ENCODE data around the gene OTOG. TPM values are rescaled to one million over a fixed set of nuclear protein-coding genes. Genes with fewer than 3 reads are reported as not detected.

The OTOG gene
- total and polyA plus RNA-seq, 4 experiments from 2014 or later, result not detected

DNA sequence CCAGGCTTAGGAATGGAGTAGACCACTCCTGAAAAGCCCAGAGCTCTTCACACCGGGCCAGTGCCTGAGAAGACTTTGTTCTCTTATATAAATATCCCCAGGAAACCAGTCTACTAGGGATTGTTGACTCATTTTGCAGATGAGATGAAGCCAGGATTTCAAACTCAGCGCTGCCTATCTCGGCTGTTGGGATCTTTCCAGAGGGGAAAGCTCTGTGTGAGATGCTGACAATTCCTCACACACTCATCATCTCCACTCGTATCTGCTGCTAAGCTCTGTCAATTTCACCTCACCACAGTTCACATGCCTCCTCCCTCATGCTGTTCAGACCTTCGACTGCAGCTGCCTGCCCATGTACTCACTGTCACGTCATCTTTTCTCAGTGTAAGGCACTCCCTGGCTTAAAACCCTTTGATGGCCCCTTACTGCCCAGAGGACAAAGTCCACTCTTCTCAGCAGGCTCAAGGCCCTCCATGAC is 15.4 kb upstream of the OTOG start:
- CTCF ChIA-PET (ENCODE audit: partially characterized antibody), result interaction anchor here (2.4 kb wide), 1 partner anchor 148 kb away, joined by 6 read pairs; no protein-coding TSS in a partner anchor
- H3K4me3 ChIP-seq (ENCODE audit: low read length in 2 of 2), result no peak overlapping the region

DNA sequence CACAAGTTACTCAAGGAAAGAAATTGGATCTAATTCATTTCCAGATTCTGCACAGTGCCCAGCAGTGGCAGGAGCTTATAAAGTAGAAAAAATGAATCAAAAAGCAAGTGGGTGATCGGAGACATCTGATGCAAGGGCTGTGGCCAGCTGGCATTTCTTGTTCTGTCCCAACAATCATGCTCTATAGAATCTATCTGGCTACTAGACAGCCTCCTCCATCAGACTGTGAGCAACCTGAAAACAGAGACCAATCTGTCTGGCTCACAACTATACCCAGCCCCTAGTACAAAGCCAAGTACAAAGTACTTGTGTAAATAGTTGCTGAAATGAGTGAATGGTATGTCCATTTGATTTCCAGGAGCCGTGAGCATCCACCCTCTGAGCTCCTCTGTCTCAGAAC is 14.3 kb upstream of the OTOG start:
- no peaks in the 10 kb centered on the region for H3K9me3 ChIP-seq (ENCODE audit: control insufficient read depth in 1 of 2, low read length in 2 of 2)
- H3K27me3 ChIP-seq (ENCODE audit: insufficient read depth, low read length), result no peaks in the 10 kb centered on the region
- no peaks in the 10 kb centered on the region for H3K36me3 ChIP-seq (ENCODE audit: insufficient read depth, low read length)
- intact Hi-C loops (cut with micrococcal nuclease), result no loop called here
- DNase-seq, result no peak
- Mint-ChIP-seq H3K9me3 (no peaks in the 10 kb centered on the region), H3K36me3 (no peaks in the 10 kb centered on the region), H3K4me3 (no peak overlapping the region), H3K27me3 (peaks cover 0 to 5% of the 10 kb centered on the region in 2 donors), H3K27ac (no peak overlapping the region), H3K4me1 (no peaks in the 10 kb centered on the region)
- no peaks in the 10 kb centered on the region for H3K4me1 ChIP-seq (ENCODE audit: insufficient read depth, low read length)
- ChIA-PET CTCF (ENCODE audit: partially characterized antibody) (interaction anchor here (2.2 to 2.4 kb wide), 2 partner anchors 10 to 149 kb away, joined by 6 read pairs; no protein-coding TSS in a partner anchor), POLR2A (ENCODE audit: partially characterized antibody) (no interaction called here)
- no peak overlapping the region for H3K27ac ChIP-seq (ENCODE audit: low read depth, low read length)
- no peak overlapping the region for H3K4me3 ChIP-seq (ENCODE audit: low read length in 2 of 2)

More for the DNA sequence above, 15.4 kb upstream of the OTOG start:
- intact Hi-C loops (cut with micrococcal nuclease), result no loop called here
- no peaks in the 10 kb centered on the region for H3K9me3 ChIP-seq (ENCODE audit: control insufficient read depth in 1 of 2, low read length in 2 of 2)
- no peaks in the 10 kb centered on the region for H3K36me3 Mint-ChIP-seq
- POLR2A ChIA-PET (ENCODE audit: partially characterized antibody), result no interaction called here
- no peaks in the 10 kb centered on the region for H3K36me3 ChIP-seq (ENCODE audit: insufficient read depth, low read length)
- H3K27me3 Mint-ChIP-seq, result peaks cover 0 to 5% of the 10 kb centered on the region in 2 donors
- no peaks in the 10 kb centered on the region for H3K4me1 ChIP-seq (ENCODE audit: insufficient read depth, low read length)
- no peaks in the 10 kb centered on the region for H3K4me1 Mint-ChIP-seq
- no peak overlapping the region for H3K4me3 Mint-ChIP-seq
- DNase-seq, result no peak
- H3K27ac ChIP-seq (ENCODE audit: low read depth, low read length), result no peak overlapping the region
- H3K27me3 ChIP-seq (ENCODE audit: insufficient read depth, low read length), result no peaks in the 10 kb centered on the region
- no peaks in the 10 kb centered on the region for H3K9me3 Mint-ChIP-seq
- H3K27ac Mint-ChIP-seq, result no peak overlapping the region

DNA sequence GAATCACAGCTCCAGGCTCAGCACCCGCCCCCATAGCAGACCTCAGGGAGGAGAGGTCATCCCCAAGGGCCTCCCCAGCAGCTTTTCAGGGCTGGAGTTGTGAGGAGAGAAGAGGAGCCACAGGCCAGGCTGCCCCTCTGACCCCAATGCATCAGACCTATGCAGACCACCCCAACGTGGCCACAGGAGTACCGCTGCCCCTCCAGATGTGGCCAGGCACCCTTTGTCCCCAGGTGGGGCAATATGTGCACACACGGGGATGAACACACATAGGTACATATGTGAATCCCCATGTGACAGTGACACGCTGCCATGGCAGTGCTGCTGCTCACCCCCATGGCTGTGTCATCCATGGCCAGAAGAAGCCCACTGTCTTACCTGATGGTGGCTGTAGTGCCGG is 13.7 kb upstream of the OTOG start:
- Mint-ChIP-seq H3K27ac (no peak overlapping the region), H3K27me3 (peaks cover 0 to 5% of the 10 kb centered on the region in 2 donors), H3K36me3 (no peaks in the 10 kb centered on the region), H3K4me3 (no peak overlapping the region), H3K9me3 (no peaks in the 10 kb centered on the region), H3K4me1 (no peaks in the 10 kb centered on the region)
- Histone ChIP-seq H3K36me3 (ENCODE audit: insufficient read depth, low read length) (no peaks in the 10 kb centered on the region), H3K27ac (ENCODE audit: low read depth, low read length) (no peak overlapping the region), H3K27me3 (ENCODE audit: insufficient read depth, low read length) (no peaks in the 10 kb centered on the region), H3K9me3 (ENCODE audit: control insufficient read depth in 1 of 2, low read length in 2 of 2) (no peaks in the 10 kb centered on the region), H3K4me1 (ENCODE audit: insufficient read depth, low read length) (no peaks in the 10 kb centered on the region), H3K4me3 (ENCODE audit: low read length in 2 of 2) (no peak overlapping the region)
- CTCF ChIA-PET (ENCODE audit: partially characterized antibody), result interaction anchor here (2.2 kb wide), 1 partner anchor 9 kb away, joined by 6 read pairs; no protein-coding TSS in a partner anchor
- intact Hi-C loops (cut with micrococcal nuclease), result no loop called here
- no peak for DNase-seq
- POLR2A ChIA-PET (ENCODE audit: partially characterized antibody), result no interaction called here

DNA sequence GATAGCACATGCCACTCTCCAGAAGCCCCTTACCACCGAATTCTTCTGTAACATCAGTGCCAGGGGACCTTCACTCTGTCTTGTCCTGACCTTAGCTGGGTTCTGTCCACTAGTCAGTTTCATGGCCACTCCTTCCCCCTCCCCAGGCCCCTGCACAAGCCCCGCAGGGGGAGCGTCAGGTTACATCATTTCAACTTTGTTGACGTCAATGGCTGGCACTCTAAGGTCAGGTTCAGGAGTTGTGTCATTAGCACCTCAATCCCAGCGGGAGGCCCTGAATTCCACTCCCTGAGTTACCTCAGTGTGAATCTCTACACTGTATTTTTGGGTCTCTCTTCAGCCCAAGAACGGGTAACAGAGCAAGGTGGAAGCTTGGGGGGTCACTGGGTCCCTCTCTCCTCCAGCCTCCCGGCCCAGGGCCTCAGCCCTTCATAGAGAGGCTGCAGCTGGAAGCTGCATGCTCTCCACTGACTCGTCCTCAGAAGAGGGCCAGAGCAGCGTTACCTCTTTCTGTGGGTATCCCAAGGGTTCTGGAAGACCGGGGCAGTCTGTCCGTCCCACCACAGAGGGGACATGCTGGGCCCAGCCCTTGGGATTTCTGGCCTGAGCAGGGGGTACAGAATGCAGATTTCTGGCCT is 13.2 kb upstream of the OTOG start:
- no peaks in the 10 kb centered on the region for H3K36me3 ChIP-seq (ENCODE audit: insufficient read depth, low read length)
- no peaks in the 10 kb centered on the region for H3K36me3 Mint-ChIP-seq
- H3K4me3 ChIP-seq (ENCODE audit: low read length in 2 of 2), result no peak overlapping the region
- H3K27me3 Mint-ChIP-seq, result peaks cover 0 to 5% of the 10 kb centered on the region in 2 donors
- POLR2A ChIA-PET (ENCODE audit: partially characterized antibody), result no interaction called here
- H3K27me3 ChIP-seq (ENCODE audit: insufficient read depth, low read length), result no peaks in the 10 kb centered on the region
- DNase-seq, result no peak
- H3K9me3 ChIP-seq (ENCODE audit: control insufficient read depth in 1 of 2, low read length in 2 of 2), result no peaks in the 10 kb centered on the region
- intact Hi-C loops (cut with micrococcal nuclease), result no loop called here
- no peak overlapping the region for H3K4me3 Mint-ChIP-seq
- H3K27ac ChIP-seq (ENCODE audit: low read depth, low read length), result no peak overlapping the region
- no peaks in the 10 kb centered on the region for H3K9me3 Mint-ChIP-seq
- CTCF ChIA-PET (ENCODE audit: partially characterized antibody), result interaction anchor here (2.2 kb wide), 1 partner anchor 9 kb away, joined by 6 read pairs; no protein-coding TSS in a partner anchor
- H3K4me1 ChIP-seq (ENCODE audit: insufficient read depth, low read length), result no peaks in the 10 kb centered on the region
- no peaks in the 10 kb centered on the region for H3K4me1 Mint-ChIP-seq
- H3K27ac Mint-ChIP-seq, result no peak overlapping the region

DNA sequence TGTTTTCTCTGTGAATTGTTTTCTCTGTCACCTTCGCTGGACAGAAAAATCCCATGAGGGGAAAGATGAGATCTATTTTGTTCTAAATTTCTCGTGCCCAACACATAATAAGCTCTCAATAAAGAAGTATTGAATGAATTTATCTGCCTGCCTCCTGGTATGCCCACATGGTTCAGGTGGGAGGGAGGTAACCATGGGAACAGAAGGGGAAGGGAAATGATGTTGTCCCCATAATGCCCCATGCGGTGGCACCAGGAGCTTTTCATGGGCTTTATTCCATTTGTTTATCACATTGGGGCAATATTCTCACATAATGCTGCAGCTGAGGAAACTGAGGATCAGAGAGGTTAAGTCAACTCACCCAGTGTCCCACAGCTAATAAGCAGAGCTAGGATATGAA is 11.6 kb upstream of the OTOG start:
- H3K27ac ChIP-seq (ENCODE audit: low read depth, low read length), result no peak overlapping the region
- intact Hi-C loops (cut with micrococcal nuclease), result no loop called here
- H3K9me3 Mint-ChIP-seq, result no peaks in the 10 kb centered on the region
- H3K27me3 Mint-ChIP-seq, result peaks cover 0 to 2% of the 10 kb centered on the region in 2 donors
- POLR2A ChIA-PET (ENCODE audit: partially characterized antibody), result no interaction called here
- no peak overlapping the region for H3K4me3 Mint-ChIP-seq
- H3K36me3 Mint-ChIP-seq, result no peaks in the 10 kb centered on the region
- no peak for DNase-seq
- H3K27ac Mint-ChIP-seq, result no peak overlapping the region
- H3K27me3 ChIP-seq (ENCODE audit: insufficient read depth, low read length), result no peaks in the 10 kb centered on the region
- H3K36me3 ChIP-seq (ENCODE audit: insufficient read depth, low read length), result no peaks in the 10 kb centered on the region
- no peaks in the 10 kb centered on the region for H3K4me1 ChIP-seq (ENCODE audit: insufficient read depth, low read length)
- no peaks in the 10 kb centered on the region for H3K9me3 ChIP-seq (ENCODE audit: control insufficient read depth in 1 of 2, low read length in 2 of 2)
- CTCF ChIA-PET (ENCODE audit: partially characterized antibody), result no interaction called here
- H3K4me3 ChIP-seq (ENCODE audit: low read length in 2 of 2), result no peak overlapping the region
- H3K4me1 Mint-ChIP-seq, result no peaks in the 10 kb centered on the region

DNA sequence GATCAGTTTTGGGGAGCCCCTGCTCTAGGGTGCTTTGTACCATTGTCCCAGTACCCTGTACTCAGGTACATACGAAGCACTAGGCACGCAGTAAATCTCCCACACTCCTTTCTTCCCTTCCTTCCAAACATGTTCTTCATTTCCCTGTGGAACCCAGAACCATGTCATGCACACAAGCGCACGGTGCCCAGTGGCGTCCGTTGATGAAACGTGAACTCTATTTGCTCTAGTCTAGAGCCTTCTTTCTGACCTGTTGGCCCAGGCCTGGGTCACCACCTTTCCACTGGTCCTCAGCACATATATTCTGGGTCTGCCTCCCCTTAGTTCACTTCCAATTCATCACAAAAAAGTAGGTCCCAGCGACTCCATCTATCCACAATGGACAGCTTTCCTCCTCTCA is 9.8 kb upstream of the OTOG start:
- no peak overlapping the region for H3K4me3 ChIP-seq (ENCODE audit: low read length in 2 of 2)
- no peaks in the 10 kb centered on the region for H3K36me3 ChIP-seq (ENCODE audit: insufficient read depth, low read length)
- Mint-ChIP-seq H3K27ac (no peak overlapping the region), H3K36me3 (no peaks in the 10 kb centered on the region), H3K4me1 (no peaks in the 10 kb centered on the region), H3K4me3 (no peak overlapping the region), H3K27me3 (peaks cover 0 to under 1% of the 10 kb centered on the region in 2 donors), H3K9me3 (no peaks in the 10 kb centered on the region)
- CTCF ChIA-PET (ENCODE audit: partially characterized antibody), result interaction anchor here (1.6 kb wide), 1 partner anchor 9 kb away, joined by 11 read pairs; no protein-coding TSS in a partner anchor
- H3K27ac ChIP-seq (ENCODE audit: low read depth, low read length), result no peak overlapping the region
- DNase-seq, result no peak
- H3K9me3 ChIP-seq (ENCODE audit: control insufficient read depth in 1 of 2, low read length in 2 of 2), result no peaks in the 10 kb centered on the region
- no peaks in the 10 kb centered on the region for H3K27me3 ChIP-seq (ENCODE audit: insufficient read depth, low read length)
- POLR2A ChIA-PET (ENCODE audit: partially characterized antibody), result no interaction called here
- intact Hi-C loops (cut with micrococcal nuclease), result no loop called here
- no peaks in the 10 kb centered on the region for H3K4me1 ChIP-seq (ENCODE audit: insufficient read depth, low read length)

DNA sequence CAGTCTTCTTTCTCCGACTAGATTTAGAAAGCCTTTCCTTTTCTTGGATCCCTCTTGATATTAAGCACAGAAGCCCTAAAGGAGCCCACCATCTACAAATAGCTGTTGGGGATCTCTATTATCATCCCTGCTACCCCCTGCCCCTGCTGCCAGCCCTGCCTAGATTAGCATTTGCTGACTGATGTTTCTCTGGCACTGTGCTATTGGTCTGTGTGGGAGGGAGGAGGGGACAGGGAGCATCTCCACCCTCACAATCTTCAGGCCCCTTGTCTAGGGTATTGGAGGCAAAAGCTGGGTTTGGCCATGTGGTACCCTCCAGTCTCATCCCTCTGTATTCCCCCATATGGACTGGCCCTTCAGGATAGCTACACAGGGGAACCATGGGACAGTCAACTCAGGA is 9.0 kb upstream of the OTOG start:
- ChIA-PET CTCF (ENCODE audit: partially characterized antibody) (interaction anchor here (1.6 kb wide), 1 partner anchor 10 kb away, joined by 11 read pairs; no protein-coding TSS in a partner anchor), POLR2A (ENCODE audit: partially characterized antibody) (interaction anchor here (0.5 kb wide), 1 partner anchor 328 kb away, joined by 3 read pairs; no protein-coding TSS in a partner anchor)
- no peak overlapping the region for H3K27ac Mint-ChIP-seq

More for the DNA sequence above, 9.0 kb upstream of the OTOG start:
- no peaks in the 10 kb centered on the region for H3K27me3 ChIP-seq (ENCODE audit: insufficient read depth, low read length)
- Mint-ChIP-seq H3K4me1 (no peaks in the 10 kb centered on the region), H3K36me3 (no peaks in the 10 kb centered on the region), H3K27me3 (peaks cover 0 to 3% of the 10 kb centered on the region in 2 donors), H3K9me3 (no peaks in the 10 kb centered on the region), H3K4me3 (no peak overlapping the region)
- H3K9me3 ChIP-seq (ENCODE audit: control insufficient read depth in 1 of 2, low read length in 2 of 2), result no peaks in the 10 kb centered on the region
- no peak overlapping the region for H3K27ac ChIP-seq (ENCODE audit: low read depth, low read length)
- DNase-seq, result no peak
- H3K36me3 ChIP-seq (ENCODE audit: insufficient read depth, low read length), result no peaks in the 10 kb centered on the region
- intact Hi-C loops (cut with micrococcal nuclease), result no loop called here
- H3K4me3 ChIP-seq (ENCODE audit: low read length in 2 of 2), result no peak overlapping the region
- no peaks in the 10 kb centered on the region for H3K4me1 ChIP-seq (ENCODE audit: insufficient read depth, low read length)

Measured in CD4-positive, alpha-beta memory T cell (primary cell).